Liver (tissue), 9 donors: ENCODE measurements around the gene TNFSF10. TPM values are rescaled to one million over a fixed set of nuclear protein-coding genes. Genes with fewer than 3 reads are reported as not detected.

Source experiments
- DNase-seq: peaks from one replicate; pipeline ENCODE4 v3.0.0-alpha.2; 2017; ENCODE audit warnings: low spot score
- H3K27ac ChIP-seq, 2 donors: one replicate each; pipeline ENCODE4 v1.7.0; 2013; ENCODE audit warnings: inconsistent platforms in 2 of 2, low read length in 2 of 2, control low read depth in 1 of 2, low read depth in 1 of 2, mild to moderate bottlenecking in 1 of 2
- H3K27me3 ChIP-seq, 4 donors: one replicate each; pipeline versions ENCODE4 v1.6.1 to v1.7.0; 2013; ENCODE audit warnings: low read length in 3 of 4, inconsistent platforms in 1 of 4, mild to moderate bottlenecking in 1 of 4, moderate library complexity in 1 of 4; ENCODE audit not compliant: control insufficient read depth in 4 of 4, insufficient read depth in 4 of 4
- H3K36me3 ChIP-seq, 4 donors: one replicate each; pipeline versions ENCODE4 v1.6.1 to v1.7.0; 2013; ENCODE audit warnings: low read length in 3 of 4, mild to moderate bottlenecking in 3 of 4, low read depth in 1 of 4, moderate library complexity in 1 of 4; ENCODE audit not compliant: control insufficient read depth in 4 of 4, insufficient read depth in 3 of 4
- H3K4me1 ChIP-seq, 4 donors: one replicate each; pipeline versions ENCODE4 v1.6.1 to v1.7.0; 2013; ENCODE audit warnings: low read length in 3 of 4, mild to moderate bottlenecking in 3 of 4, moderate library complexity in 1 of 4; ENCODE audit not compliant: control insufficient read depth in 4 of 4, insufficient read depth in 4 of 4
- H3K4me3 ChIP-seq, 3 donors: one replicate each; pipeline versions ENCODE4 v1.6.1 to v1.7.0; 2013; ENCODE audit warnings: low read length in 3 of 3, control low read depth in 1 of 3, low read depth in 1 of 3, mild to moderate bottlenecking in 1 of 3
- H3K9ac ChIP-seq, 2 donors: one replicate each; pipeline ENCODE4 v1.7.0; 2013; ENCODE audit warnings: low read length in 2 of 2, mild to moderate bottlenecking in 2 of 2, moderate library complexity in 2 of 2, control low read depth in 1 of 2, low read depth in 1 of 2
- H3K9me3 ChIP-seq, 4 donors: one replicate each; pipeline versions ENCODE4 v1.6.1 to v1.7.0; 2013; ENCODE audit warnings: low read length in 3 of 4; ENCODE audit not compliant: control insufficient read depth in 4 of 4
- EGR1 ChIP-seq, 2 donors: IDR thresholded peaks; 2 replicates each; pipeline ENCODE4 v1.6.1; 2016 to 2018; ENCODE audit warnings: antibody characterized with exemption in 2 of 2, low read depth in 2 of 2
- FOXA1 ChIP-seq: IDR thresholded peaks from 2 replicates; pipeline ENCODE4 v1.6.1; 2016; ENCODE audit warnings: antibody characterized with exemption
- FOXA2 ChIP-seq: IDR thresholded peaks from 2 replicates; pipeline ENCODE4 v1.6.1; 2016; ENCODE audit warnings: antibody characterized with exemption
- GABPA ChIP-seq, 2 donors: IDR thresholded peaks in 1 of 2; conservative IDR thresholded peaks in 1 of 2; 2 replicates each; pipeline ENCODE4 v1.6.1; 2016; ENCODE audit warnings: antibody characterized with exemption in 2 of 2, mild to moderate bottlenecking in 1 of 2, moderate library complexity in 1 of 2
- HNF4A ChIP-seq, 2 donors: conservative IDR thresholded peaks; 2 replicates each; pipeline ENCODE4 v1.6.1; 2016; ENCODE audit warnings: antibody characterized with exemption in 2 of 2, mild to moderate bottlenecking in 2 of 2
- HNF4G ChIP-seq: IDR thresholded peaks from 2 replicates; pipeline ENCODE4 v1.6.1; 2016; ENCODE audit warnings: antibody characterized with exemption
- JUND ChIP-seq, 2 donors: IDR thresholded peaks; 2 replicates each; pipeline ENCODE4 v1.6.1; 2016; ENCODE audit warnings: antibody characterized with exemption in 2 of 2
- NR2F2 ChIP-seq: IDR thresholded peaks from 2 replicates; pipeline ENCODE4 v1.6.1; 2016; ENCODE audit warnings: antibody characterized with exemption
- RAD21 ChIP-seq, 2 donors: IDR thresholded peaks; 2 replicates each; pipeline ENCODE4 v1.6.1; 2016; ENCODE audit warnings: antibody characterized with exemption in 2 of 2, mild to moderate bottlenecking in 2 of 2
- RXRA ChIP-seq, 2 donors: IDR thresholded peaks; 2 replicates each; pipeline ENCODE4 v1.6.1; 2017 to 2018; ENCODE audit warnings: antibody characterized with exemption in 2 of 2, mild to moderate bottlenecking in 1 of 2
- SP1 ChIP-seq: IDR thresholded peaks from 2 replicates; pipeline ENCODE4 v1.6.1; 2018; ENCODE audit warnings: antibody characterized with exemption, mild to moderate bottlenecking
- TAF1 ChIP-seq: conservative IDR thresholded peaks from 2 replicates; pipeline ENCODE4 v1.6.1; 2016; ENCODE audit warnings: antibody characterized with exemption, mild to moderate bottlenecking
- YY1 ChIP-seq: IDR thresholded peaks from 2 replicates; pipeline ENCODE4 v1.6.1; 2016; ENCODE audit warnings: antibody characterized with exemption, mild to moderate bottlenecking
- WGBS: extraction: QIAGEN DNeasy Blood & Tissue Kit; methylation state at CpG from one replicate; pipeline ENCODE4 v1.1.7; 2013; 5-methylcytosine and 5-hydroxymethylcytosine counted together
- polyA plus RNA-seq, 2 donors: library from polyadenylated mRNA; stranded (reverse) in 1 of 2; unstranded in 1 of 2; fragments of 200-250 nt in 1 of 2; fragments of >200 nt in 1 of 2; fragmentation: Nextera tagmentation in 1 of 2; extraction: Ambion mirVana in 1 of 2; gene quantifications; one replicate each; pipeline versions ENCODE4 v1.2.1 to v1.2.3, GENCODE V29; 2013 to 2015
- total RNA-seq, 2 donors: library from RNA; depleted of rRNA; stranded (reverse); fragments of >200 nt; gene quantifications; one replicate each; pipeline ENCODE4 v1.2.3, GENCODE V29; 2014
- TF ChIP-seq, protein P1 (sequence below): IDR thresholded peaks from 2 replicates; pipeline ENCODE4 v1.6.1; 2016; ENCODE audit warnings: antibody characterized with exemption
- TF ChIP-seq, protein P2 (sequence below): fragments of 150-350 bp; IDR thresholded peaks from 2 replicates; pipeline ENCODE4 v1.5.1; 2017; ENCODE audit warnings: improper control_type of control experiment, low read depth, low read length; ENCODE audit not compliant: missing input control
- TF ChIP-seq, protein P3 (sequence below): IDR thresholded peaks from 2 replicates; pipeline ENCODE4 v1.6.1; 2016; ENCODE audit warnings: antibody characterized with exemption
- TF ChIP-seq, protein P4 (sequence below): IDR thresholded peaks from 2 replicates; pipeline ENCODE4 v1.6.1; 2016; ENCODE audit warnings: antibody characterized with exemption, mild to moderate bottlenecking
- TF ChIP-seq, protein P5 (sequence below): IDR thresholded peaks from 2 replicates; pipeline ENCODE4 v1.6.1; 2016; ENCODE audit warnings: antibody characterized with exemption
- donor health status: healthy.
- donor health status: healthy.
- donor health status: healthy.
- donor health status: healthy.
- donor health status: healthy.

Gene TNFSF10
- total and polyA plus RNA-seq, 4 donors, result 16.2 to 67.1 (median 37.5) TPM

DNA sequence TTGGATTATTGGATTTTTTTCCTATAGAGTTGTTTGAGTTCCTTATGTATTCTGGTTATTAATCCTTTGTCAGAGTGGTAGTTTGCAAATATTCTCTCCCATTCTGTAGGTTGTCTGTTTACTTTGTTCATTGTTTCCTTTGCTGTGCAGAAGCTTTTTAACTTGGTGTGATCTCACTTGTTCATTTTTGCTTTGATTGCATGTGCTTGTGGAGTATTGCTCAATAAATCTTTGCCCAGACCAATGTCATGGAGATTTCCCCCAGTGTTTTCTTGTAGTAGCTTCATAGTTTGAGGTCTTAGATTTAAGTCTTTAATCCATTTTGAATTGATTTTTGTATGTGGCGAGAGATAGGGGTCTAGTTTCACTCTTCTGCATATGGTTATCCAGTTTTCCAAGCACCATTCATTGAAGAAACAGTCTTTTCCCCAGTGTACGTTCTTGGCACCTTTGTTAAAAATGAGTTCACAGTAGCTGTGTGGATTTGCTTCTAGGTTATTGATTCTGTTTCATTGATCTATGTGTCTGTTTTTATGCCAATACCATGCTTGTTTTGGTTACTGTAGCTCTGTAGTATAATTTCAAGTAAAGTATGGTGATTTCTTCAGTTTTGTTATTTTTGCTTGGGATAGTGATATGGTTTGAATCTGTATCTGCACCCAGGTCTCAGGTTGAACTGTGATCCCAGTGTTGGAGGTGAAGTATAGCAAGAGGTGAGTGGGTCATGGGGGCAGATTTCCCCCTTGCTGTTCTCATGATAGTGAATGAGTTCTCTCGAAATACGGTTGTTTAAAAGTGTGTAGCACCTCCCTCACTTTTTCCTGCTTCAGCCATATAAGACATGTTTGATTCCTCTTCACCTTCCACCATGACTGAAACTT, 46.1 kb upstream of the TNFSF10 start:
- H3K9ac ChIP-seq, result no peak overlapping the region
- WGBS, result 72% methylated on average over 4 of the region's 4 CpGs
- no peaks in the 10 kb centered on the region for H3K27me3 ChIP-seq
- H3K4me1 ChIP-seq, result peaks cover 0 to 12% (median 3%) of the 10 kb centered on the region in 4 donors
- H3K27ac ChIP-seq, result peak overlapping the region; percentile 42 to 64
- TF ChIP-seq RAD21 (IDR thresholded peaks at IDR 0.05) (peak in 1 of 2 donors; percentile 11), SP1 (peak; percentile 32), TAF1 (no peak), GABPA (IDR thresholded peaks at IDR 0.05 in 1 of 2, conservative IDR thresholded peaks at IDR 0.05 in 1 of 2) (no peak), HNF4G (no peak), RXRA (IDR thresholded peaks at IDR 0.05) (peak; percentile 17 to 28), NR2F2 (no peak), JUND (IDR thresholded peaks at IDR 0.05) (no peak), YY1 (no peak), HNF4A (conservative IDR thresholded peaks at IDR 0.05) (peak; percentile 38 to 50), EGR1 (IDR thresholded peaks at IDR 0.05; ENCODE audit: low read depth in 2 of 2) (no peak), FOXA1 (no peak), FOXA2 (no peak)
- TF ChIP-seq, protein P1, sequence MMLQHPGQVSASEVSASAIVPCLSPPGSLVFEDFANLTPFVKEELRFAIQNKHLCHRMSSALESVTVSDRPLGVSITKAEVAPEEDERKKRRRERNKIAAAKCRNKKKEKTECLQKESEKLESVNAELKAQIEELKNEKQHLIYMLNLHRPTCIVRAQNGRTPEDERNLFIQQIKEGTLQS, result no peak
- TF ChIP-seq, protein P2, sequence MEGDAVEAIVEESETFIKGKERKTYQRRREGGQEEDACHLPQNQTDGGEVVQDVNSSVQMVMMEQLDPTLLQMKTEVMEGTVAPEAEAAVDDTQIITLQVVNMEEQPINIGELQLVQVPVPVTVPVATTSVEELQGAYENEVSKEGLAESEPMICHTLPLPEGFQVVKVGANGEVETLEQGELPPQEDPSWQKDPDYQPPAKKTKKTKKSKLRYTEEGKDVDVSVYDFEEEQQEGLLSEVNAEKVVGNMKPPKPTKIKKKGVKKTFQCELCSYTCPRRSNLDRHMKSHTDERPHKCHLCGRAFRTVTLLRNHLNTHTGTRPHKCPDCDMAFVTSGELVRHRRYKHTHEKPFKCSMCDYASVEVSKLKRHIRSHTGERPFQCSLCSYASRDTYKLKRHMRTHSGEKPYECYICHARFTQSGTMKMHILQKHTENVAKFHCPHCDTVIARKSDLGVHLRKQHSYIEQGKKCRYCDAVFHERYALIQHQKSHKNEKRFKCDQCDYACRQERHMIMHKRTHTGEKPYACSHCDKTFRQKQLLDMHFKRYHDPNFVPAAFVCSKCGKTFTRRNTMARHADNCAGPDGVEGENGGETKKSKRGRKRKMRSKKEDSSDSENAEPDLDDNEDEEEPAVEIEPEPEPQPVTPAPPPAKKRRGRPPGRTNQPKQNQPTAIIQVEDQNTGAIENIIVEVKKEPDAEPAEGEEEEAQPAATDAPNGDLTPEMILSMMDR, result no peak
- TF ChIP-seq, protein P3, sequence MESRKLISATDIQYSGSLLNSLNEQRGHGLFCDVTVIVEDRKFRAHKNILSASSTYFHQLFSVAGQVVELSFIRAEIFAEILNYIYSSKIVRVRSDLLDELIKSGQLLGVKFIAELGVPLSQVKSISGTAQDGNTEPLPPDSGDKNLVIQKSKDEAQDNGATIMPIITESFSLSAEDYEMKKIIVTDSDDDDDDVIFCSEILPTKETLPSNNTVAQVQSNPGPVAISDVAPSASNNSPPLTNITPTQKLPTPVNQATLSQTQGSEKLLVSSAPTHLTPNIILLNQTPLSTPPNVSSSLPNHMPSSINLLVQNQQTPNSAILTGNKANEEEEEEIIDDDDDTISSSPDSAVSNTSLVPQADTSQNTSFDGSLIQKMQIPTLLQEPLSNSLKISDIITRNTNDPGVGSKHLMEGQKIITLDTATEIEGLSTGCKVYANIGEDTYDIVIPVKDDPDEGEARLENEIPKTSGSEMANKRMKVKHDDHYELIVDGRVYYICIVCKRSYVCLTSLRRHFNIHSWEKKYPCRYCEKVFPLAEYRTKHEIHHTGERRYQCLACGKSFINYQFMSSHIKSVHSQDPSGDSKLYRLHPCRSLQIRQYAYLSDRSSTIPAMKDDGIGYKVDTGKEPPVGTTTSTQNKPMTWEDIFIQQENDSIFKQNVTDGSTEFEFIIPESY, result no peak
- TF ChIP-seq, protein P4, sequence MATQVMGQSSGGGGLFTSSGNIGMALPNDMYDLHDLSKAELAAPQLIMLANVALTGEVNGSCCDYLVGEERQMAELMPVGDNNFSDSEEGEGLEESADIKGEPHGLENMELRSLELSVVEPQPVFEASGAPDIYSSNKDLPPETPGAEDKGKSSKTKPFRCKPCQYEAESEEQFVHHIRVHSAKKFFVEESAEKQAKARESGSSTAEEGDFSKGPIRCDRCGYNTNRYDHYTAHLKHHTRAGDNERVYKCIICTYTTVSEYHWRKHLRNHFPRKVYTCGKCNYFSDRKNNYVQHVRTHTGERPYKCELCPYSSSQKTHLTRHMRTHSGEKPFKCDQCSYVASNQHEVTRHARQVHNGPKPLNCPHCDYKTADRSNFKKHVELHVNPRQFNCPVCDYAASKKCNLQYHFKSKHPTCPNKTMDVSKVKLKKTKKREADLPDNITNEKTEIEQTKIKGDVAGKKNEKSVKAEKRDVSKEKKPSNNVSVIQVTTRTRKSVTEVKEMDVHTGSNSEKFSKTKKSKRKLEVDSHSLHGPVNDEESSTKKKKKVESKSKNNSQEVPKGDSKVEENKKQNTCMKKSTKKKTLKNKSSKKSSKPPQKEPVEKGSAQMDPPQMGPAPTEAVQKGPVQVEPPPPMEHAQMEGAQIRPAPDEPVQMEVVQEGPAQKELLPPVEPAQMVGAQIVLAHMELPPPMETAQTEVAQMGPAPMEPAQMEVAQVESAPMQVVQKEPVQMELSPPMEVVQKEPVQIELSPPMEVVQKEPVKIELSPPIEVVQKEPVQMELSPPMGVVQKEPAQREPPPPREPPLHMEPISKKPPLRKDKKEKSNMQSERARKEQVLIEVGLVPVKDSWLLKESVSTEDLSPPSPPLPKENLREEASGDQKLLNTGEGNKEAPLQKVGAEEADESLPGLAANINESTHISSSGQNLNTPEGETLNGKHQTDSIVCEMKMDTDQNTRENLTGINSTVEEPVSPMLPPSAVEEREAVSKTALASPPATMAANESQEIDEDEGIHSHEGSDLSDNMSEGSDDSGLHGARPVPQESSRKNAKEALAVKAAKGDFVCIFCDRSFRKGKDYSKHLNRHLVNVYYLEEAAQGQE, result no peak
- TF ChIP-seq, protein P5, sequence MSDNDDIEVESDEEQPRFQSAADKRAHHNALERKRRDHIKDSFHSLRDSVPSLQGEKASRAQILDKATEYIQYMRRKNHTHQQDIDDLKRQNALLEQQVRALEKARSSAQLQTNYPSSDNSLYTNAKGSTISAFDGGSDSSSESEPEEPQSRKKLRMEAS, result peak; percentile 59
- no peak overlapping the region for H3K4me3 ChIP-seq
- DNase-seq, result no peak
- no peaks in the 10 kb centered on the region for H3K36me3 ChIP-seq
- peaks cover 0 to 14% (median 2%) of the 10 kb centered on the region in 4 donors for H3K9me3 ChIP-seq
